GM12872 (cell line): ENCODE results near the gene SKIL.

Source experiments
- CTCF ChIP-seq: IDR thresholded peaks from 3 replicates; pipeline ENCODE4 v1.5.1; 2011; ENCODE audit warnings: low read depth, mild to moderate bottlenecking, low read length, moderate library complexity; ENCODE audit not compliant: insufficient read depth

The SKIL gene

GRCh38 chr3:170355738-170356595 lies 1.5 kb upstream of the SKIL start:
- no peak for TF ChIP-seq CTCF

- TF ChIP-seq CTCF = no peak
Measured at GRCh38 chr3:170356596-170357175, 829 bp upstream of the SKIL start.

- peak; percentile 70 for TF ChIP-seq CTCF
Measured at GRCh38 chr3:170358042-170359010, 811 bp downstream of the SKIL start.

GRCh38 chr3:170359178-170359704 lies 1.7 kb downstream of the SKIL start:
- no peak for TF ChIP-seq CTCF

- TF ChIP-seq CTCF = no peak
Measured at GRCh38 chr3:170360466-170360865, 3.0 kb downstream of the SKIL start.

- no peak for TF ChIP-seq CTCF
Measured at GRCh38 chr3:170360916-170361315, 3.4 kb downstream of the SKIL start.

GRCh38 chr3:170361711-170362110 lies 4.2 kb downstream of the SKIL start:
- TF ChIP-seq CTCF = no peak
